Stromal cell of bone marrow (primary cell): Measurements from ENCODE around the gene CNOT4.
"Not testable (repeated sequence)": the region's sequence is repeated elsewhere in the genome, so short reads cannot be mapped to it uniquely, and the experiment has no call there.

ENCODE experiments used
- DNase-seq: peaks from one replicate; pipeline ENCODE4 v3.0.0-alpha.2; 2012; ENCODE audit warnings: low read depth

The CNOT4 gene

GRCh38 chr7:135454060-135454459 lies 55.8 kb downstream of the CNOT4 start:
- DNase-seq = no peak

GRCh38 chr7:135449436-135449835 lies 60.5 kb downstream of the CNOT4 start:
- no peak for DNase-seq

DNA sequence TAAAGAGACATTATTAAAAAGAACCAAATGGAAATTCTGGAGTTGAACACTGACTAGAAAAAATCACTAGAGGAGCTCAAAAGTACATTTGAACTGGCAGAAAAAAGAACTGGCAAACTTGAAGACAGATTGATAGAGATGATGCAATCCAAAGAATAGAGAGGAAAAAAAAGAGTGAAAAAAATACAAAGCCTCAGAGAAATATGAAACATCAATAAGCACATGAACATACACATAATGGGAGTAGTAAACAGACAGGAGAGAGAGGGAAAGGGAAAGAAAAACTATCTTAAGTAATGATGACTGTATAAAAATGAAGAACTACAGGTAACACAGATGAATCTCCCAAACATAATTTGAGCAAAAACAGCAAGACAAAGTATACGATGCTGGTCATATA lies 61.1 kb downstream of the CNOT4 start:
- DNase-seq = no peak

DNA sequence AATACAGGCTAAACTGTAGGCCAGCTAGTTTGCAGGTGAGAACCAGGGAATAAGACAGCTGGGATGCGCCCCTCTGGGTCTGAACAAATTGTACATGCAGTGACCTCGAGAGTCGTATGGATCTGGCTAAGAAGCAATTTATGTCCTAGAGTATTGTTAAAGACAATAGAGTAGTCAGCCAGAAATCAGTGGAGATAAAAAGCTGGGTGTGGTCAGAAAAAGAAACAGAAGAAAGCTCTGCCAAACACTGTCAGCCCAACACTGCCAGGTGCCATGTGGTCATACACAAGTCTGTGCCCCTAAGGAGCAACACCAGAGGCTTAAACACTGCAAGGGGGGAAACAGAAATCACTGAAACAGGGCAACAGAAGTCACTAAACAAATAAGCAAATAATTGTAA lies 62.2 kb downstream of the CNOT4 start:
- DNase-seq = no peak

DNA sequence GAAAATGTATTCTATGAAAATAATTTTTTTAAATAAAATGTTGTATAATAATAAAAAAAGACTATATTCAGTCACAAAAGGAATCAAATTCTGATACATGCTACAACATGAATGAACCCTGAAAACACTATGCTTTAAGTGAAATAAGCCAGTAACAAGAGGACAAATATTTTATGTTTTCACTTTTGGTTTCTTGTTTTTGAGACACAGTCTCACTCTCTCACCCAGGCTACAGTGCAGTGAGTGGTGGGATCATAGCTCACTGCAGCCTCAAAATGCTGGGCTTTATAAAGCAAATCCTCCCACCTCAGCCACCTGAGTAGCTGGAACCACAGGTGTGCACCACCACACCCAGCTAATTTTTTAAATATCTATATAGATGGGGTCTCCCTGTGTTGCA lies 64.2 kb downstream of the CNOT4 start:
- DNase-seq = no peak

DNA sequence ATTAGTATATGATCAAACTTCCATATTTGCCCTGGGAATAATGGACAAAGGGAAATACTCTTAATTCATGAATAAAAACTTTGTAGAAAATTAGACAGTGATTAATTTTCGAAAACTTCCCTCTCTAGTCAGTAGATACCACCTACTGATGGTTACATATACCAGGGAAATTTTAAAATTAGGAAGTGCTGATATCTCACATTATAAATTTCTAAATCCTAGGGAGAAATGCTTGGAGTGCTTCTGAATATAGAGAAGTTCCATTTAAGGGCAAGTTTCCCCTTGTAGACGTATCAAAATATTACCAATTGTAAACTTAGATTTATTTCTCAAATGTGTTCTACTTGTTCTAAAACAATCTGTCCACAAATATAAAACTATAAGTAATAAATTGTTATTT lies 64.6 kb downstream of the CNOT4 start:
- DNase-seq = not testable (repeated sequence)

GRCh38 chr7:135441791-135442190 lies 68.1 kb downstream of the CNOT4 start:
- no peak for DNase-seq

DNA sequence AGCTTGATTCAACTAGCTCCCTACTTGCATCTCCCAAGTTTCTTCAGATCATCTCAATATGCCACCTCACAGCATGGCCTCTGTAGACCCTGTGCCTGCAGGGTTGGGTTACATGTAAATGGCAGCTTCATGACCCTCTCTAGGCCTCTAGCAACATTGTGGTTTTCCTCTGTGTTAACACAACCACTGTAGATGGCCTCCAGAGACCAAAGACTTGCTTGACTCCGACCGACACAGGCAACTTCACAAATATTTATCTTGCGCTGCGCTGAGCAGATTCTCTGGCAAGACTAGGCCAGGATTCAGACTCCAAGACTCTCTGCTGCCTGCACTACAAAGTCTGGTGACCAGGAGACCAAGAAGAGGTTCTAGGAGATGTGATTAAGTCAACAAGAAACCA lies 75.9 kb downstream of the CNOT4 start:
- peak; percentile 49 for DNase-seq

DNA sequence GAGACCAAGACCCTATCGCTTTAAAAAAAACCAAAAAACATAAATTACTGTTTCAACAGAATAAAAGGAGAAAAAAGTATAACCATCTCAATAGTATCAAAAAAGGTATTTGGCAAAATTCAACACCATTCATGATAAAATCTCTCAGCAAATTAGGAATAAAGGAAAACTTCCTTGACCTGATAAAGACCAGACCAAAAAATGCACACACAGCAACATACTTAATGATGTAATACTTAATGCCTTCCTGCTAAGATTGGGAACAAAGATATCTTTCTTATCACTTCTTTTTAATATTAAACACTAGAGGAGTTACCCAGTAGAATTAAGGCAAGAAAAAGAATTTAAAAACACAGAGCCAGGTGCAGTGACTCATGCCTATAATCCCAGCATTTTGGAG lies 79.3 kb downstream of the CNOT4 start:
- no peak for DNase-seq

DNA sequence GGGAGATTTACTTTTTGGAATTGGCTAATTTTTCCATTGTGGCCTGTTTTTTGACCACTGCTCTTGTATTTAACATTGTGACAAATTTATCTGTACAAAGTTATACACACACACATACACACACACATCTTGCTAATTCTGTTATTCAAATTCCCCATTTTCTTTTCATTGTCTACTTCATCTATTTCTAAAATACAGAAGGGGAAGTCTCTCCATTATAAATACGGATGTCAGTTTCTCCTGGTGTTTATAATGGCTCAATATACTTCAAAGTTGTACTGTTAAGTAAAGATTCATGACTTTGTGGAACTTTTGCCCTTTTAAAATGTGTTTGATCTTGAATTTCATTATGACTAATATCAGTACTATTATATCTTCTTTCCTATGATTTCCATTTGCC lies 81.0 kb downstream of the CNOT4 start:
- DNase-seq = no peak

DNA sequence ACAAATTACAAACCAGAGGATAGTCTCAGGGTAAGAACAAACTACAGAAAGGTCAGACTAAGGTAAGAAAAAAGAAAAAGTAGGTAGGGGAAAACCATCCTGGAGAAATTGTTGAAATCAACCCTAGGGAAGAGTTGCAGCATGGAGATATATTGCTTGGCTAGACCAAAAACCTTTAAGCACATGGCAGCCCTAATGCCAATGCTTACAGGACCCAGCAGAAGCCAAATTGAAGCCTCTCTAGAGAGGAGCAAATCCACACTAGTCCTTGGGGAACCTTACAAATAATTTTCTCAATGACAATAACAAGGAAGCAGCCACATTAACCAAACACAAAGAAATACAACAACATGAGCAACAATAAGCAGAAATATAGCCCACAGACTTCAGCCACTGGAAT lies 81.9 kb downstream of the CNOT4 start:
- no peak for DNase-seq

DNA sequence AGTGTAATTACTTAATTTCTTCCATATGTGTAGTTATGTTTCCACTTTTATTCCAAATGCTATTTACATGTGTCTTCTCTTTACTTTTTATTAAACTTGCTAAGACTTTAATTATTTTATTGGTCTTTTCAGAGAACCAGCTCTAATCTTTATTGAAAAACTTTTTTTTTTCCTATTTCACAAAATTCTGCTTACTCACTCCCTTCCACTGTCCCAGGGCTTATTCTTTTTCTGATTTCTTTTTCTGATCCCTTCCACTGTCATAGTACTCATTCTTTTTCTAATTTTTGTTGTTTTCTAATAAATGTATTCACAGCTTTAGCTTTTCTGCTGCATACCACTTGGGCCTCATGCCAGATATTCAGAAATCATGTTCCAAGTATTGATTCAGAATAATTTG lies 82.7 kb downstream of the CNOT4 start:
- DNase-seq = no peak

- no peak for DNase-seq
Measured at GRCh38 chr7:135425036-135425435, 84.9 kb downstream of the CNOT4 start.

DNA sequence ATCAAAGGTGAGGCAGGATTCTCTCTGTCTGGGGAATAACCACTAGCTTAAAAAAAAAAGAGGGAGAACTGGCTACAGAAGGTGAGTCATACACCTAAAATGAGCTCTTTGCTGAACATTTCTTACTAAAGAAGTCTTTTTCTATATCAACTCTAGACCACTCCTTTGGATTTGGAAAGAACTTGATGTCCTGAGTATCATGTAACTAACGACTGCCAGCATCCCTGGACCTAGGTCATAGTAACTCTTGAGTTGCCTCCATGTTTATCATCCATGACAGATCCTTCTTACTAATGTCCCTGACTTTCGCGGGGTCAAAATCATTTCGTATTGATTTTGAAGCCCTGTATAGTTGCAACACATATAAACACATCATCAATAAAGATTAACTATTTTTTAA lies 89.1 kb downstream of the CNOT4 start:
- DNase-seq = no peak

DNA sequence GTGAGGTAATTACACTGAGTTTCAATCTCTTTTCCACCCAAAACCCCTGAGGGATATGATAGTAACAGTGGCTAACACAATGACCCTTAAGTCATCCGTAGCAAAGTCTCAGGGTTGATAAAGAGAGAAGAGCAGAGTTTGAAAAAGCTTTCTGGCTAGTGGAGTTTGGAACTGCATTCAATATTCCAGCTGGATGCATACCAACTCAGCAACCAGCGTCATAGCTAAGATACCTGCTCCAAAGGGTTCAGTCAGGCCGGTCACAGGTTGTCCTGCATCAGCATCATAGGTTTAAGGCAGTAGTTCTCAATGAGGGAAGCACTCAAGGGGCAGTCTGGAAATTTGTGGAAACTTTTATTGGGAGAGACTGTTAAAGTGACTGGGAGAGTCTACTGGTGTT lies 93.5 kb downstream of the CNOT4 start:
- DNase-seq = no peak

GRCh38 chr7:135414850-135415439 lies 95.0 kb downstream of the CNOT4 start:
- peak; percentile 22 for DNase-seq

- no peak for DNase-seq
Measured at GRCh38 chr7:135414208-135414607, 95.7 kb downstream of the CNOT4 start.

GRCh38 chr7:135411098-135411497 lies 98.8 kb downstream of the CNOT4 start:
- DNase-seq = no peak

- DNase-seq = no peak
Measured at GRCh38 chr7:135410543-135410942, 99.4 kb downstream of the CNOT4 start.

GRCh38 chr7:135409845-135410542 lies 99.9 kb downstream of the CNOT4 start:
- DNase-seq = no peak

GRCh38 chr7:135407884-135408283 lies 102.0 kb downstream of the CNOT4 start:
- DNase-seq = no peak

DNA sequence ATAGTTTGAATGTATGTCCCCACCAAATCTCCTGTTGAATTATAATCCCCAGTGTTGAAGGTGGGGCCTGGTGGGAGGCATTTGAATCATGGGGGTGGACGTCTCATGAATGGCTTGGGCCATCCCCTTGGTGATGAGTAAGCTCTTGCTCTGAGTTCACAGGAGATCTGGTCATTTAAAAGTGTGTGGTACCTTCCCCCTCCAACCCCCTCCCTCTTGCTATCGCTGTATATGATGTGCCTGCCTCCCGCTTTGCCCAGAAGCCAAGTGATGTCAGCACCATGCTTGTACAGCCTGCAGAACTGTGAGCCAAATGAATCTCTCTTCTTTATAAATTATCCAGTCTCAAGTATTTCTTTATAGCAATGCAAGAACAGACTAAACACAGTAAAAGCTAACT lies 103.0 kb downstream of the CNOT4 start:
- no peak for DNase-seq

- no peak for DNase-seq
Measured at GRCh38 chr7:135405969-135406368, 103.9 kb downstream of the CNOT4 start.

- no peak for DNase-seq
Measured at GRCh38 chr7:135403302-135403701, 106.6 kb downstream of the CNOT4 start.
